ENCODE data around the gene DNMT1. TPM values are rescaled to one million over a fixed set of nuclear protein-coding genes. Genes with fewer than 3 reads are reported as not detected.

DNMT1 gene
- total RNA-seq, 1 experiment from 2014 or later = 227 TPM

- WGBS (ENCODE audit: extremely low coverage, insufficient read length, low lambda C conversion rate) = no CpG with 5 or more reads among the region's 71 CpGs
These were observed 88.4 kb downstream of the DNMT1 start, which contains the start of gene PPAN for GRCh38 chr19:10106100-10106936. Gene PPAN, plus strand, starts transcription at chr19:10106362. Its CDS starts 33 bp downstream, at chr19:10106395.

More at GRCh38 chr19:10106100-10106936, 88.4 kb downstream of the DNMT1 start, which contains the start of gene PPAN:
- H3K56ac ChIP-seq (ENCODE audit: insufficient read length, low read depth, low read length) = no peak within 1 kb of the TSS
- peak within 1 kb of the TSS; percentile 37 to 96 (median 91); a peak in 5 of 7 replicates for H3K27ac Mint-ChIP-seq
- peak within 1 kb of the TSS; percentile 80 for H3K9ac ChIP-seq (ENCODE audit: extremely low read depth, insufficient read length, low read length)
- peaks cover 7% of the 10 kb centered on the region; the same call in 1 of the 2 replicates for H3K79me2 ChIP-seq (ENCODE audit: insufficient read depth, low read length)
- peak; percentile 97 for DNase-seq
- H2BK5ac ChIP-seq (ENCODE audit: insufficient read length, low read length) = no peak within 1 kb of the TSS
- H3K4me1 ChIP-seq (ENCODE audit: insufficient read depth, low read length) = no peaks in the 10 kb centered on the region; the same call in 1 of the 2 replicates
- H4K5ac ChIP-seq (ENCODE audit: insufficient read length, low read depth, low read length) = peak within 1 kb of the TSS; percentile 2
- no peak within 1 kb of the TSS for H2BK20ac ChIP-seq (ENCODE audit: low read depth, low read length, poor library complexity, severe bottlenecking)
- no peak within 1 kb of the TSS for H4K91ac ChIP-seq (ENCODE audit: insufficient read length, low read depth, low read length)
- H3K9me3 ChIP-seq (ENCODE audit: control insufficient read depth, low read depth, low read length) = no peaks in the 10 kb centered on the region
- no peaks in the 10 kb centered on the region; the same call in 1 of the 2 replicates for H3K27me3 Mint-ChIP-seq (ENCODE audit: low read depth)
- peak within 1 kb of the TSS; percentile 90 to 94 for H3K4me3 Mint-ChIP-seq
- H3K14ac ChIP-seq (ENCODE audit: insufficient read depth, low read length) = peak within 1 kb of the TSS; percentile 95
- H3K4me1 Mint-ChIP-seq = peaks cover 4 to 19% of the 10 kb centered on the region in 2 experiments; a peak in 3 of 4 replicates
- no peak within 1 kb of the TSS for H2BK12ac ChIP-seq (ENCODE audit: insufficient read length, low read depth, low read length)
- peaks cover 7% of the 10 kb centered on the region for H3K23me2 ChIP-seq (ENCODE audit: insufficient read length, low read depth, low read length, poor library complexity, severe bottlenecking)
- no peaks in the 10 kb centered on the region for H4K20me1 ChIP-seq (ENCODE audit: control insufficient read depth, insufficient read depth, insufficient read length)
- H3K27ac ChIP-seq (ENCODE audit: insufficient read length, low read depth, low read length) = no peak within 1 kb of the TSS
- peak within 1 kb of the TSS; percentile 97 for H3K18ac ChIP-seq (ENCODE audit: insufficient read length, low read depth, low read length)
- no peaks in the 10 kb centered on the region for H3K27me3 ChIP-seq (ENCODE audit: insufficient read depth, low read length)
- H2BK120ac ChIP-seq (ENCODE audit: low read depth, low read length, poor library complexity, severe bottlenecking) = no peak within 1 kb of the TSS
- H3K36me3 Mint-ChIP-seq (ENCODE audit: insufficient read depth in 1 of 3, low read depth in 3 of 3) = peaks cover 33 to 45% (median 45%) of the 10 kb centered on the region in 3 experiments
- no peaks in the 10 kb centered on the region; a peak in 1 of 5 replicates for H3K9me3 Mint-ChIP-seq
- H2AFZ ChIP-seq (ENCODE audit: low read length) = no peak within 1 kb of the TSS
- H3T11ph ChIP-seq (ENCODE audit: low read length) = no peak within 1 kb of the TSS
- 0 out of 2 replicates have a peak within 1 kb of the TSS, but pooled peaks have one; percentile 31 for H2BK15ac ChIP-seq (ENCODE audit: low read depth, low read length)
- no peak within 1 kb of the TSS for H3K23ac ChIP-seq (ENCODE audit: insufficient read length, low read depth, low read length)
- H4K8ac ChIP-seq (replicated peaks; ENCODE audit: insufficient read length, low read depth, low read length) = no peak within 1 kb of the TSS
- no peak within 1 kb of the TSS for H2AK5ac ChIP-seq (ENCODE audit: insufficient read length, low read length)
- H3K4ac ChIP-seq (ENCODE audit: low read depth, low read length) = no peak within 1 kb of the TSS; the same call in 1 of the 2 replicates
- TF ChIP-seq CTCF (conservative IDR thresholded peaks at IDR 0.05) = no peak
- H3K79me1 ChIP-seq (ENCODE audit: insufficient read depth, low read depth, low read length, poor library complexity, severe bottlenecking) = no peaks in the 10 kb centered on the region
- peak within 1 kb of the TSS; percentile 88 for H3K4me2 ChIP-seq (ENCODE audit: insufficient read depth, insufficient read length, low read length)

All from H9 (cell line).